ENCODE results near the gene UBR1.

Gene UBR1

DNA sequence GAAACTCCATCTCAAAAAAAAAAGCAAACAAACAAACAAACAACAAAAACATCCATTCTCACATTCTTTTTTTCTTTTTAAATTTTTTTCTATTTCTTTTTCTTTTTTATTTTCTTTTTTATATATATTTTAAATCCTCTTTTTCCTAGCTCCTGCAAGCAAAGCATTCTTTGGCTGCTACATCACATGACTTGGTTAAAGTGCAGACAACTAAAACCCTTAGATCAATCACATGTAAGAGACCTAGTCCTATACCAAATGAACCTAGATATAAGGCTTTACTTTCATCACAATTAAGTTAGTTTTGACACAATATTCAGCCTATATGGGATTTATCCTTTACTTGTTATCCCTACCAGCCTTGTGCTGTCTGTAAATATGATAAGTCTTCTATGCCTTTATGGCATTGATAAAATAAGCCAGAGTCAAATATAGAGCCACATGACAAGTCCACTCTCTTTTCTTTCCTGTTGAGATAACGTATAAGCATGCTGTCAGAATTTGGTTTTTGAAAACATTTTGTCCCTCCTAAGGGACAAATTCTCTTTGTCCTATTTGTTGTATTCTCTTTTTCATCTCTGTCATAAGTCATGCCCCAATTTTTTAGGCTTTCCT is 11.3 kb downstream of the UBR1 start:
- TF ChIP-seq, protein P1, sequence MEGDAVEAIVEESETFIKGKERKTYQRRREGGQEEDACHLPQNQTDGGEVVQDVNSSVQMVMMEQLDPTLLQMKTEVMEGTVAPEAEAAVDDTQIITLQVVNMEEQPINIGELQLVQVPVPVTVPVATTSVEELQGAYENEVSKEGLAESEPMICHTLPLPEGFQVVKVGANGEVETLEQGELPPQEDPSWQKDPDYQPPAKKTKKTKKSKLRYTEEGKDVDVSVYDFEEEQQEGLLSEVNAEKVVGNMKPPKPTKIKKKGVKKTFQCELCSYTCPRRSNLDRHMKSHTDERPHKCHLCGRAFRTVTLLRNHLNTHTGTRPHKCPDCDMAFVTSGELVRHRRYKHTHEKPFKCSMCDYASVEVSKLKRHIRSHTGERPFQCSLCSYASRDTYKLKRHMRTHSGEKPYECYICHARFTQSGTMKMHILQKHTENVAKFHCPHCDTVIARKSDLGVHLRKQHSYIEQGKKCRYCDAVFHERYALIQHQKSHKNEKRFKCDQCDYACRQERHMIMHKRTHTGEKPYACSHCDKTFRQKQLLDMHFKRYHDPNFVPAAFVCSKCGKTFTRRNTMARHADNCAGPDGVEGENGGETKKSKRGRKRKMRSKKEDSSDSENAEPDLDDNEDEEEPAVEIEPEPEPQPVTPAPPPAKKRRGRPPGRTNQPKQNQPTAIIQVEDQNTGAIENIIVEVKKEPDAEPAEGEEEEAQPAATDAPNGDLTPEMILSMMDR (IDR thresholded peaks at IDR 0.05; ENCODE audit: low read depth, low read length, missing control alignments) = no peak
- in situ Hi-C loops (cut with HindIII; ENCODE audit: low sequenced_read_pairs) = no loop called here
- no peak for DNase-seq (ENCODE audit: low read depth)
- H3K4me3 ChIP-seq (ENCODE audit: low read depth, low read length) = no peak overlapping the region

DNA sequence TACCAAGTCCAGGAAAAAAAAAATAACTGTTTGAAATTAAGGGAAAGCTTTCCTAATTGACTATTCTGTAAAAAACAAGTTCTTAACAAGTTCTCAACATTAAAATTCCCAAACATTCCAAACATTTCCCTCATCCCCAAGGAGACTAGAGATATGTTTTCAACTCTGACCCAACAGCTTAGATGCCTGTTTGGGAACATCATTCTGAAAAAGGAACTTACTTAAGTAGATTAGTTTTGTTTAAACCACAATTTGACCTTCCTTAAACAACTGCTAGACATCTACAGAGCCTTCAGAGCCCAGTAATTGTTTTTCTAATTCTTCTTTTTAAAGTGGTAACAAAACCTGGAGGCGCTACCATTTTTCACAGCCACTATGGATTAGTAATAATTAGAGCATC is 12.8 kb downstream of the UBR1 start:
- in situ Hi-C loops (cut with HindIII; ENCODE audit: low sequenced_read_pairs) = no loop called here
- TF ChIP-seq, protein P1 (IDR thresholded peaks at IDR 0.05; ENCODE audit: low read depth, low read length, missing control alignments) = no peak
- H3K4me3 ChIP-seq (ENCODE audit: low read depth, low read length) = no peak overlapping the region

DNA sequence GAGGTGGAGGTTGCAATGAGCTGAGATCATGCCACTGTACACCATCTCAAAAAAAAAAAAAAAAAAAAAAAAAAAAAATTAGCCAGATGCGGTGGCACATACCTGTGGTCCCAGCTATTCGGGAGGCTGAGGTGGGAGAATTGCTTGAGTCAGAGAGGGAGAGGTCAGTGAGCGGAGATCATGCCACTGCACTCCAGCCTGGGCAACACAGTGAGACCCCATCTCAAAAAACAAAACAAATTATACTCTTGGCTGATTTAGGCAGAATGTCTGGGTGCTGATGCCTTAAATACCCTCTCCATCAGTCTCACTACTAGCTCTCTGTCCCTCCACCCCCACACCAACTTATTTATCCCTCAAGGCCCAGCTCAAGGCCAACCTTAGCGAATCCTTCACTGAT is 14.0 kb downstream of the UBR1 start:
- DNase-seq (ENCODE audit: low read depth) = no peak
- in situ Hi-C loops (cut with HindIII; ENCODE audit: low sequenced_read_pairs) = no loop called here
- TF ChIP-seq, protein P1 (IDR thresholded peaks at IDR 0.05; ENCODE audit: low read depth, low read length, missing control alignments) = no peak
- H3K4me3 ChIP-seq (ENCODE audit: low read depth, low read length) = no peak overlapping the region

More for the DNA sequence above, 12.8 kb downstream of the UBR1 start:
- DNase-seq (ENCODE audit: low read depth) = no peak

DNA sequence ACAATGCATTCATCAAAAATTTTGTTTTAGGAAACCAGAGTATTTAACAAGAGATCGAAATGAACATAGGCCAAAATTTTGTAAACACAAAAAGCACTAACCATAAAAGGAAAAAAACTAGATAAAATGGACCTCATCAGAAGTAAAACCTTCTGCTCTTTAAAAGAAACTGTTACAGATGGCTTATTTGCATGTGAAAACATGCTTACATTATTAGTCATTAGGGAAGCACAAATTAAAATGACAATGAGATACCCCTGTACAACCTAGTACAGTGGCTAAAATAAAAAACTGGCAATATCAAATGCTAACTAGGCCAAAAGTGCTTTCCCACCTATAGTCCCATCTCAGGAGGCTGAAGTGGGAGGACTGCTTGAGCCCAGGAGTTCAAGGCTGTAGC is 19.3 kb downstream of the UBR1 start:
- TF ChIP-seq, protein P1 (IDR thresholded peaks at IDR 0.05; ENCODE audit: low read depth, low read length, missing control alignments) = no peak
- no peak for DNase-seq (ENCODE audit: low read depth)
- in situ Hi-C loops (cut with HindIII; ENCODE audit: low sequenced_read_pairs) = no loop called here
- H3K4me3 ChIP-seq (ENCODE audit: low read depth, low read length) = no peak overlapping the region

DNA sequence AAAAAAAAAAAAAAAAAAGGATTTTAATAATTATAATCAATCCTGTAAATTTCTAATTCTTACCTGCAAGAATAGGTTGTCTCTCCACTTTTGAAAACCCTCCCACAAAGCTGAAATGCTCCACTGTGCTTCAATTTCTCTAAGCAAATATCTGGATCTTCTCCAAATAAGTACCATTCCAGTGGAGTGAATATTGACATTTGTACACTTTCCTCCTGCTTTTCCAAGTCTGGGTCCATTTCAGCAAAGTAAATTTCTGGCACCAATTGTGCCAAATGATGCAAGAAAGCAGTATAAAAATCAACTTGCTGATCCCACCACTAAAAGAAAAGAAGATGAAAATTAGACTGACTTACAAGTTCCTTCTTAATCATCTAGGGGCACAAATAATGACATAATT is 19.9 kb downstream of the UBR1 start:
- no peak for DNase-seq (ENCODE audit: low read depth)

DNA sequence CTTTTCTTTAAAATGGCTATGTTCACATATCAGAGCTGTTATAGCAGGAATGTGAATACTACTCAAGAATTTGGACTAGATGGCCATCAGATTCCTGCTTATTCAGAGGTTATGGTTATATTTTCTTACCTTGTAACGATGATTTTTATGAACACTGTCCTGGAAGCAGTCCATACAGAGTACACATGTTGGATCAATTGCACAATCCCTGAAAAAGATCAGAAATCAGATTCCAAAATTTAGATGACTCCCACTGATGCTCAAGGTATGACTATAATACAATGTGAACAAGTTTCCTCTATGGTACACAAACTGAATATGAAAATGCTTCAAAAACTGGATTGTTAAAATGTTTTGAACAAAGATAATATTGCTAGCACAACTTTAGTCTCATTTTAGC is 23.3 kb downstream of the UBR1 start:
- H3K4me3 ChIP-seq (ENCODE audit: low read depth, low read length) = no peak overlapping the region
- TF ChIP-seq, protein P1 (IDR thresholded peaks at IDR 0.05; ENCODE audit: low read depth, low read length, missing control alignments) = no peak
- in situ Hi-C loops (cut with HindIII; ENCODE audit: low sequenced_read_pairs) = no loop called here
- DNase-seq (ENCODE audit: low read depth) = no peak

More for the DNA sequence above, 19.9 kb downstream of the UBR1 start:
- in situ Hi-C loops (cut with HindIII; ENCODE audit: low sequenced_read_pairs) = no loop called here
- TF ChIP-seq, protein P1 (IDR thresholded peaks at IDR 0.05; ENCODE audit: low read depth, low read length, missing control alignments) = no peak
- H3K4me3 ChIP-seq (ENCODE audit: low read depth, low read length) = no peak overlapping the region
